HG02588 (cell line): ENCODE measurements around the gene KCNQ1OT1.

Experiments
- ATAC-seq: cut with Tn5 transposase; IDR thresholded peaks from one replicate; pipeline ENCODE4 v1.9.1; 2021; ENCODE audit warnings: mild to moderate bottlenecking, moderate library complexity; ENCODE audit not compliant: unreplicated experiment

Gene KCNQ1OT1

GRCh38 chr11:2703363-2704141 lies 3.8 kb upstream of the KCNQ1OT1 start:
- ATAC-seq, result no peak

GRCh38 chr11:2702771-2703362 lies 3.1 kb upstream of the KCNQ1OT1 start:
- ATAC-seq, result no peak

GRCh38 chr11:2701898-2702434 lies 2.2 kb upstream of the KCNQ1OT1 start:
- no peak for ATAC-seq

- no peak for ATAC-seq
Observed at GRCh38 chr11:2701230-2701629, 1.4 kb upstream of the KCNQ1OT1 start.

- peak; percentile 41 for ATAC-seq
Observed at GRCh38 chr11:2700415-2701211, 819 bp upstream of the KCNQ1OT1 start.

- ATAC-seq, result peak; percentile 13
Observed at GRCh38 chr11:2699185-2699530, 636 bp downstream of the KCNQ1OT1 start.

GRCh38 chr11:2698386-2699184 lies 1.2 kb downstream of the KCNQ1OT1 start:
- ATAC-seq, result no peak

- no peak for ATAC-seq
Observed at GRCh38 chr11:2697866-2698265, 1.9 kb downstream of the KCNQ1OT1 start.

GRCh38 chr11:2696455-2696854 lies 3.3 kb downstream of the KCNQ1OT1 start:
- no peak for ATAC-seq

GRCh38 chr11:2694995-2695939 lies 4.5 kb downstream of the KCNQ1OT1 start:
- no peak for ATAC-seq

GRCh38 chr11:2694495-2694894 lies 5.3 kb downstream of the KCNQ1OT1 start:
- ATAC-seq, result no peak

- ATAC-seq, result no peak
Observed at GRCh38 chr11:2693271-2694261, 6.2 kb downstream of the KCNQ1OT1 start.

GRCh38 chr11:2691991-2692875 lies 7.6 kb downstream of the KCNQ1OT1 start:
- no peak for ATAC-seq

GRCh38 chr11:2691355-2691761 lies 8.4 kb downstream of the KCNQ1OT1 start:
- no peak for ATAC-seq

GRCh38 chr11:2690596-2691354 lies 9.0 kb downstream of the KCNQ1OT1 start:
- ATAC-seq, result no peak

- ATAC-seq, result no peak
Observed at GRCh38 chr11:2689651-2690575, 9.9 kb downstream of the KCNQ1OT1 start.
